A549 (cell line): Measurements from ENCODE around the gene DISC1. TPM values are rescaled to one million over a fixed set of nuclear protein-coding genes. Genes with fewer than 3 reads are reported as not detected.

ENCODE experiments used
- ATAC-seq, 2 experiments: fragments of 200-7000 bp in 1 of 2; fragments of >200 bp in 1 of 2; cut with Nextera tagmentation in 1 of 2; cut with Tn5 transposase in 1 of 2; 3 replicates each; pipeline versions ENCODE4 v1.8.0 to v1.9.1; 2018 to 2020; ENCODE audit warnings: mild to moderate bottlenecking in 1 of 2, moderate library complexity in 1 of 2
- CTCF ChIA-PET: fragments of 300-600 bp; sonication (Branson Sonifier 250); formaldehyde crosslinking; extraction: SDS; loops from one replicate; lab custom pipeline; 2021; ENCODE audit warnings: antibody characterized with exemption, inconsistent platforms; lab: Yijun Ruan, JAX
- POLR2A ChIA-PET: fragments of 350-600 bp; formaldehyde crosslinking; extraction: SDS; loops from one replicate; lab custom pipeline; 2021; ENCODE audit warnings: antibody characterized with exemption, inconsistent platforms; lab: Yijun Ruan, JAX
- DNase-seq, 2 experiments: peaks; one replicate each; pipeline versions ENCODE4 v3.0.0 to v3.0.0-alpha.2; 2011 to 2016; ENCODE audit warnings: low read depth in 1 of 2, low spot score in 1 of 2
- FAIRE-seq: peaks from 2 replicates; lab custom pipeline; 2011; peaks lifted over from hg19 to GRCh38; lab: Jason Lieb, UNC
- H3K27ac ChIP-seq, 2 experiments: fragments of >200 bp; sonication (Bioruptor Twin); formaldehyde crosslinking; 3 replicates each; pipeline ENCODE4 v1.5.1; 2016 to 2017
- H3K4me1 ChIP-seq: fragments of >200 bp; sonication (Bioruptor Twin); formaldehyde crosslinking; 3 replicates; pipeline ENCODE4 v1.6.1; 2016
- H3K4me2 ChIP-seq: fragments of >200 bp; sonication (Bioruptor Twin); formaldehyde crosslinking; 3 replicates; pipeline ENCODE4 v1.6.1; 2016
- H3K4me3 ChIP-seq: fragments of >200 bp; sonication (Bioruptor Twin); formaldehyde crosslinking; 3 replicates; pipeline ENCODE4 v1.5.1; 2016
- H3K9me3 ChIP-seq: fragments of >200 bp; sonication (Bioruptor Twin); formaldehyde crosslinking; 3 replicates; pipeline ENCODE4 v1.6.1; 2016
- CBX8 ChIP-seq: fragments of 200-600 bp; sonication (generic); IDR thresholded peaks from 2 replicates; pipeline ENCODE4 v1.6.1; 2016
- CEBPB ChIP-seq, 2 experiments: fragments of >200 bp in 1 of 2; sonication (Bioruptor Twin) in 1 of 2; formaldehyde crosslinking in 1 of 2; IDR thresholded peaks; 2 replicates each; pipeline ENCODE4 v1.6.1; 2012 to 2016
- CHD2 ChIP-seq: fragments of 150-350 bp; IDR thresholded peaks from 2 replicates; pipeline ENCODE4 v1.6.1; 2014; ENCODE audit warnings: low read length; ENCODE audit not compliant: partially characterized antibody
- CHD4 ChIP-seq: fragments of 200-600 bp; sonication (generic); IDR thresholded peaks from 2 replicates; pipeline ENCODE4 v1.6.1; 2016; ENCODE audit warnings: antibody characterized with exemption, mild to moderate bottlenecking, borderline replicate concordance
- EP300 ChIP-seq, 2 experiments: fragments of >200 bp; sonication (Bioruptor Twin); formaldehyde crosslinking; IDR thresholded peaks; 2 replicates in 1 of 2; 3 replicates in 1 of 2; pipeline ENCODE4 v1.6.1; 2016 to 2017
- FOSB ChIP-seq: fragments of 250-450 bp; sonication (Bioruptor Pico); IDR thresholded peaks from 2 replicates; pipeline ENCODE4 v1.5.0; 2020; ENCODE audit warnings: mild to moderate bottlenecking, moderate library complexity
- FOSL2 ChIP-seq, 2 experiments: fragments of 450-650 bp in 1 of 2; fragments of >200 bp in 1 of 2; sonication (Bioruptor Twin) in 1 of 2; formaldehyde crosslinking; IDR thresholded peaks; 2 replicates each; pipeline versions ENCODE4 v1.5.0 to v1.6.1; 2016 to 2020; ENCODE audit warnings: mild to moderate bottlenecking in 1 of 2, moderate library complexity in 1 of 2
- GATA3 ChIP-seq: IDR thresholded peaks from 2 replicates; pipeline ENCODE4 v1.6.1; 2012; ENCODE audit warnings: borderline replicate concordance
- KDM1A ChIP-seq: fragments of 200-600 bp; sonication (generic); IDR thresholded peaks from 2 replicates; pipeline ENCODE4 v1.6.1; 2016; ENCODE audit warnings: low read depth, mild to moderate bottlenecking
- MAFK ChIP-seq: fragments of 450-650 bp; IDR thresholded peaks from 2 replicates; pipeline ENCODE4 v1.6.1; 2014; ENCODE audit not compliant: partially characterized antibody
- MAZ ChIP-seq: fragments of 150-350 bp; IDR thresholded peaks from 2 replicates; pipeline ENCODE4 v1.6.1; 2014; ENCODE audit warnings: antibody characterized with exemption, low read depth, low read length, borderline replicate concordance
- NR3C1 ChIP-seq: fragments of >200 bp; sonication (Bioruptor Twin); formaldehyde crosslinking; IDR thresholded peaks from 3 replicates; pipeline ENCODE4 v1.6.1; 2017
- PHF8 ChIP-seq: fragments of 200-600 bp; sonication (generic); IDR thresholded peaks from 2 replicates; pipeline ENCODE4 v1.6.1; 2016; ENCODE audit warnings: low read depth, mild to moderate bottlenecking, antibody characterized with exemption, moderate library complexity, borderline replicate concordance
- RARB ChIP-seq: fragments of 250-450 bp; sonication (Bioruptor Pico); IDR thresholded peaks from 2 replicates; pipeline ENCODE4 v1.8.0; 2021; ENCODE audit warnings: mild to moderate bottlenecking, moderate library complexity
- RCOR1 ChIP-seq: fragments of 150-350 bp; IDR thresholded peaks from 2 replicates; pipeline ENCODE4 v1.6.1; 2014; ENCODE audit warnings: antibody characterized with exemption, low read length, low read depth
- RFX5 ChIP-seq: fragments of 450-650 bp; IDR thresholded peaks from 2 replicates; pipeline ENCODE4 v1.7.1; 2014; ENCODE audit warnings: antibody characterized with exemption, mild to moderate bottlenecking, moderate library complexity
- SREBF2 ChIP-seq: fragments of 450-650 bp; IDR thresholded peaks from 2 replicates; pipeline ENCODE4 v1.6.1; 2014; ENCODE audit warnings: mild to moderate bottlenecking, moderate library complexity
- TFCP2L1 ChIP-seq: fragments of 250-450 bp; sonication (Bioruptor Pico); IDR thresholded peaks from 2 replicates; pipeline ENCODE4 v1.5.0; 2021; ENCODE audit warnings: mild to moderate bottlenecking
- TP53 ChIP-seq: fragments of 250-450 bp; sonication (Bioruptor Pico); IDR thresholded peaks from 2 replicates; pipeline ENCODE4 v1.5.0; 2021; ENCODE audit warnings: mild to moderate bottlenecking, moderate library complexity
- ZFP36 ChIP-seq: fragments of 450-650 bp; IDR thresholded peaks from 2 replicates; pipeline ENCODE4 v1.6.1; 2014; ENCODE audit warnings: borderline replicate concordance; ENCODE audit not compliant: partially characterized antibody
- WGBS: methylation state at CpG from one replicate; pipeline ENCODE4 v1.1.6; 2017; ENCODE audit errors: missing lambda C conversion rate; 5-methylcytosine and 5-hydroxymethylcytosine counted together
- polyA plus RNA-seq, 4 experiments: library from polyadenylated mRNA; depleted of rRNA in 3 of 4; stranded (reverse); fragments of >200 nt; fragmentation: RNase III in 1 of 4; extraction: RNeasy Plus Mini Kit Qiagen cat#74134 plus additional on column Dnase treatment in 1 of 4; gene quantifications; 2 replicates in 3 of 4; 3 replicates in 1 of 4; pipeline ENCODE4 v1.2.3, GENCODE V29; 2011 to 2017
- TF ChIP-seq, protein P1 (sequence below): fragments of 450-650 bp; IDR thresholded peaks from 2 replicates; pipeline ENCODE4 v1.6.1; 2014; ENCODE audit warnings: antibody characterized with exemption
- TF ChIP-seq, protein P2 (sequence below): fragments of >200 bp; sonication (Bioruptor Twin); formaldehyde crosslinking; IDR thresholded peaks from 3 replicates; pipeline ENCODE4 v1.5.1; 2016
- TF ChIP-seq, protein P3 (sequence below): fragments of 250-450 bp; sonication (Bioruptor Pico); IDR thresholded peaks from 2 replicates; pipeline ENCODE4 v1.5.0; 2021; ENCODE audit warnings: mild to moderate bottlenecking, moderate library complexity, borderline replicate concordance
- TF ChIP-seq, protein P4 (sequence below): IDR thresholded peaks from 2 replicates; pipeline ENCODE4 v1.6.1; 2012; ENCODE audit warnings: low read depth, borderline replicate concordance
- TF ChIP-seq, protein P5 (sequence below): fragments of >200 bp; sonication (Bioruptor Twin); formaldehyde crosslinking; IDR thresholded peaks from 2 replicates; pipeline ENCODE4 v1.6.1; 2016
- TF ChIP-seq, protein P6 (sequence below): fragments of 250-450 bp; sonication (Bioruptor Pico); IDR thresholded peaks from 2 replicates; pipeline ENCODE4 v1.5.0; 2020; ENCODE audit warnings: low read depth, mild to moderate bottlenecking, moderate library complexity
- TF ChIP-seq, protein P7 (sequence below): fragments of >200 bp; sonication (Bioruptor Twin); formaldehyde crosslinking; IDR thresholded peaks from 3 replicates; pipeline ENCODE4 v1.6.1; 2016

The DISC1 gene
- polyA plus RNA-seq, 2 of the 4 experiments (the other 2 are of a cell fraction) = 0.39 to 0.74 TPM

DNA sequence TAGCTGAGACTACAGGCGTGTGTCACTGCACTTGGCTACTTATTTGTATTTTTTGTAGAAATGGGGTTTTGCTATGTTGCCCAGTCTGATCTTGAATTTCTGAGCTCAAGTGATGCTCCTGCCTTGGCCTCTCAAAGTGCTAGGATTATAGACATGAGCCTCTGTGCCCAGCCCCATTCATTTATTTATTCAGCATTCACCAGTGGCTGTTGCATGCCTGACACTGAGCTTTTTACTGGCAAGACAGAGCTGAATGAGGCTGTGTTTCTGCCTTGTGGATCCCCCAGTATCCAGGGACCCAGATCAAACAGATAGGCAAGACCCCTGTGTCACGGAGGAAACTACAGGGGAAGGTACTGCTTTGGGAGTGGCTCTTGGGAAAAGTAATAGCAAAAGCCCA, 109.4 kb downstream of the DISC1 start:
- DNase-seq (no peak), FAIRE-seq (no peak), ATAC-seq (no peak)
- no peak overlapping the region for H3K4me2 ChIP-seq
- H3K4me3 ChIP-seq = no peak overlapping the region
- 73% methylated on average over 2 of the region's 2 CpGs for WGBS
- POLR2A ChIA-PET = no interaction called here
- TF ChIP-seq SREBF2 (no peak), PHF8 (no peak), KDM1A (no peak), NR3C1 (no peak), FOSL2 (IDR thresholded peaks at IDR 0.05) (no peak), FOSL2 (CRISPR knock-in tag; IDR thresholded peaks at IDR 0.05) (no peak), CEBPB (IDR thresholded peaks at IDR 0.05) (no peak), MAZ (no peak), RCOR1 (no peak), RARB (CRISPR knock-in tag) (no peak), TFCP2L1 (no peak), MAFK (no peak), RFX5 (no peak), CHD2 (no peak), GATA3 (no peak)
- TF ChIP-seq, protein P1, sequence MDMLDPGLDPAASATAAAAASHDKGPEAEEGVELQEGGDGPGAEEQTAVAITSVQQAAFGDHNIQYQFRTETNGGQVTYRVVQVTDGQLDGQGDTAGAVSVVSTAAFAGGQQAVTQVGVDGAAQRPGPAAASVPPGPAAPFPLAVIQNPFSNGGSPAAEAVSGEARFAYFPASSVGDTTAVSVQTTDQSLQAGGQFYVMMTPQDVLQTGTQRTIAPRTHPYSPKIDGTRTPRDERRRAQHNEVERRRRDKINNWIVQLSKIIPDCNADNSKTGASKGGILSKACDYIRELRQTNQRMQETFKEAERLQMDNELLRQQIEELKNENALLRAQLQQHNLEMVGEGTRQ = no peak
- TF ChIP-seq, protein P2, sequence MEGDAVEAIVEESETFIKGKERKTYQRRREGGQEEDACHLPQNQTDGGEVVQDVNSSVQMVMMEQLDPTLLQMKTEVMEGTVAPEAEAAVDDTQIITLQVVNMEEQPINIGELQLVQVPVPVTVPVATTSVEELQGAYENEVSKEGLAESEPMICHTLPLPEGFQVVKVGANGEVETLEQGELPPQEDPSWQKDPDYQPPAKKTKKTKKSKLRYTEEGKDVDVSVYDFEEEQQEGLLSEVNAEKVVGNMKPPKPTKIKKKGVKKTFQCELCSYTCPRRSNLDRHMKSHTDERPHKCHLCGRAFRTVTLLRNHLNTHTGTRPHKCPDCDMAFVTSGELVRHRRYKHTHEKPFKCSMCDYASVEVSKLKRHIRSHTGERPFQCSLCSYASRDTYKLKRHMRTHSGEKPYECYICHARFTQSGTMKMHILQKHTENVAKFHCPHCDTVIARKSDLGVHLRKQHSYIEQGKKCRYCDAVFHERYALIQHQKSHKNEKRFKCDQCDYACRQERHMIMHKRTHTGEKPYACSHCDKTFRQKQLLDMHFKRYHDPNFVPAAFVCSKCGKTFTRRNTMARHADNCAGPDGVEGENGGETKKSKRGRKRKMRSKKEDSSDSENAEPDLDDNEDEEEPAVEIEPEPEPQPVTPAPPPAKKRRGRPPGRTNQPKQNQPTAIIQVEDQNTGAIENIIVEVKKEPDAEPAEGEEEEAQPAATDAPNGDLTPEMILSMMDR = no peak
- TF ChIP-seq, protein P3, sequence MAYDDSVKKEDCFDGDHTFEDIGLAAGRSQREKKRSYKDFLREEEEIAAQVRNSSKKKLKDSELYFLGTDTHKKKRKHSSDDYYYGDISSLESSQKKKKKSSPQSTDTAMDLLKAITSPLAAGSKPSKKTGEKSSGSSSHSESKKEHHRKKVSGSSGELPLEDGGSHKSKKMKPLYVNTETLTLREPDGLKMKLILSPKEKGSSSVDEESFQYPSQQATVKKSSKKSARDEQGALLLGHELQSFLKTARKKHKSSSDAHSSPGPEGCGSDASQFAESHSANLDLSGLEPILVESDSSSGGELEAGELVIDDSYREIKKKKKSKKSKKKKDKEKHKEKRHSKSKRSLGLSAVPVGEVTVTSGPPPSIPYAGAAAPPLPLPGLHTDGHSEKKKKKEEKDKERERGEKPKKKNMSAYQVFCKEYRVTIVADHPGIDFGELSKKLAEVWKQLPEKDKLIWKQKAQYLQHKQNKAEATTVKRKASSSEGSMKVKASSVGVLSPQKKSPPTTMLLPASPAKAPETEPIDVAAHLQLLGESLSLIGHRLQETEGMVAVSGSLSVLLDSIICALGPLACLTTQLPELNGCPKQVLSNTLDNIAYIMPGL = no peak
- TF ChIP-seq, protein P4, sequence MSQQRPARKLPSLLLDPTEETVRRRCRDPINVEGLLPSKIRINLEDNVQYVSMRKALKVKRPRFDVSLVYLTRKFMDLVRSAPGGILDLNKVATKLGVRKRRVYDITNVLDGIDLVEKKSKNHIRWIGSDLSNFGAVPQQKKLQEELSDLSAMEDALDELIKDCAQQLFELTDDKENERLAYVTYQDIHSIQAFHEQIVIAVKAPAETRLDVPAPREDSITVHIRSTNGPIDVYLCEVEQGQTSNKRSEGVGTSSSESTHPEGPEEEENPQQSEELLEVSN = no peak
- TF ChIP-seq, protein P5, sequence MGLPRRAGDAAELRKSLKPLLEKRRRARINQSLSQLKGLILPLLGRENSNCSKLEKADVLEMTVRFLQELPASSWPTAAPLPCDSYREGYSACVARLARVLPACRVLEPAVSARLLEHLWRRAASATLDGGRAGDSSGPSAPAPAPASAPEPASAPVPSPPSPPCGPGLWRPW = no peak
- H3K27ac ChIP-seq = no peak overlapping the region
- no peaks in the 10 kb centered on the region for H3K9me3 ChIP-seq
- no peaks in the 10 kb centered on the region for H3K4me1 ChIP-seq
- CTCF ChIA-PET = interaction anchor here (0.9 kb wide), 2 partner anchors 10 to 22 kb away, joined by 3 to 4 read pairs; no protein-coding TSS in a partner anchor

DNA sequence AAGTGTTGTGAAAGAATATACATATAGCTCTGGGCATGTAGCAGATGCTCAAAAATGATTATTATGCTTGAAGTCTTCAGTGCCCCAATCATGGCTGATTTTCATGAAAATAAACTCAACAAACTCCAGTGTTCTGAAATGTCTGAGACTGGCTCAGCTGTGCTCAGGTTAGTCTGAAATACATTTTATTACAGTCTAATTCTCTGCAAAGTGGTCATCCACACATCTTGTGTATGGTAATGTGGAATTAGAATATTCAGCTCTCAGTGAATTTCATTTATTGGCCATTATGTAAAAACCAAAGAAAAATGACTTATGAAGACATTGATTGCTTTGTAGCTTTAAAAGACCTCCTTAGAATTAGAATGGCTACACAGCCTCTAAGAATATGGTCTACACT, 109.9 kb downstream of the DISC1 start:
- ATAC-seq (no peak), DNase-seq (no peak), FAIRE-seq (no peak)
- no peak overlapping the region for H3K27ac ChIP-seq
- no peak overlapping the region for H3K4me2 ChIP-seq
- TF ChIP-seq, protein P6, sequence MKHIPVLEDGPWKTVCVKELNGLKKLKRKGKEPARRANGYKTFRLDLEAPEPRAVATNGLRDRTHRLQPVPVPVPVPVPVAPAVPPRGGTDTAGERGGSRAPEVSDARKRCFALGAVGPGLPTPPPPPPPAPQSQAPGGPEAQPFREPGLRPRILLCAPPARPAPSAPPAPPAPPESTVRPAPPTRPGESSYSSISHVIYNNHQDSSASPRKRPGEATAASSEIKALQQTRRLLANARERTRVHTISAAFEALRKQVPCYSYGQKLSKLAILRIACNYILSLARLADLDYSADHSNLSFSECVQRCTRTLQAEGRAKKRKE (CRISPR knock-in tag) = no peak
- TF ChIP-seq EP300 (IDR thresholded peaks at IDR 0.05) (no peak), CHD4 (no peak), ZFP36 (no peak), MAZ (no peak), RARB (CRISPR knock-in tag) (no peak), CBX8 (no peak), FOSB (CRISPR knock-in tag) (no peak), TFCP2L1 (no peak), TP53 (no peak)
- TF ChIP-seq, protein P7, sequence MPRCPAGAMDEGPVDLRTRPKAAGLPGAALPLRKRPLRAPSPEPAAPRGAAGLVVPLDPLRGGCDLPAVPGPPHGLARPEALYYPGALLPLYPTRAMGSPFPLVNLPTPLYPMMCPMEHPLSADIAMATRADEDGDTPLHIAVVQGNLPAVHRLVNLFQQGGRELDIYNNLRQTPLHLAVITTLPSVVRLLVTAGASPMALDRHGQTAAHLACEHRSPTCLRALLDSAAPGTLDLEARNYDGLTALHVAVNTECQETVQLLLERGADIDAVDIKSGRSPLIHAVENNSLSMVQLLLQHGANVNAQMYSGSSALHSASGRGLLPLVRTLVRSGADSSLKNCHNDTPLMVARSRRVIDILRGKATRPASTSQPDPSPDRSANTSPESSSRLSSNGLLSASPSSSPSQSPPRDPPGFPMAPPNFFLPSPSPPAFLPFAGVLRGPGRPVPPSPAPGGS = no peak
- no peak overlapping the region for H3K4me3 ChIP-seq
- ChIA-PET CTCF (interaction anchor here (0.9 kb wide), 1 partner anchor 11 kb away, joined by 3 read pairs; no protein-coding TSS in a partner anchor), POLR2A (no interaction called here)
- H3K9me3 ChIP-seq = no peaks in the 10 kb centered on the region
- no peaks in the 10 kb centered on the region for H3K4me1 ChIP-seq
